OCI-LY1 (cell line): Measurements from ENCODE around the gene KLF1.
A peak's percentile ranks its signal among the peaks of the same experiment; 100 is the strongest.

Source experiments
- H2AFZ ChIP-seq: fragments of 200-600 bp; sonication (generic), shearing (Covaris generic); 2 replicates; pipeline ENCODE4 v1.6.0; 2014; ENCODE audit warnings: antibody characterized with exemption, mild to moderate bottlenecking, low read length
- H3F3A ChIP-seq: fragments of 200-600 bp; sonication (generic), shearing (Covaris generic); 2 replicates; pipeline ENCODE4 v1.6.0; 2014; ENCODE audit warnings: mild to moderate bottlenecking, antibody characterized with exemption, low read length, moderate library complexity; ENCODE audit not compliant: insufficient read depth
- H3K27ac ChIP-seq: fragments of 200-600 bp; sonication (generic); 2 replicates; pipeline ENCODE4 v1.5.1; 2014; ENCODE audit warnings: low read length, mixed run types, mild to moderate bottlenecking, low read depth; ENCODE audit not compliant: poor library complexity, severe bottlenecking
- H3K27me3 ChIP-seq: fragments of 200-600 bp; sonication (generic); 2 replicates; pipeline ENCODE4 v1.6.0; 2014; ENCODE audit warnings: antibody characterized with exemption, mild to moderate bottlenecking, low read length, moderate library complexity; ENCODE audit not compliant: insufficient read depth
- H3K36me3 ChIP-seq: fragments of 200-600 bp; sonication (generic); 2 replicates; pipeline ENCODE4 v1.6.1; 2014; ENCODE audit warnings: mild to moderate bottlenecking, antibody characterized with exemption, low read length, moderate library complexity, mixed read lengths; ENCODE audit not compliant: insufficient read depth
- H3K4me1 ChIP-seq: fragments of 200-600 bp; sonication (generic); 2 replicates; pipeline ENCODE4 v1.5.1; 2014; ENCODE audit warnings: mild to moderate bottlenecking, low read length, moderate library complexity; ENCODE audit not compliant: insufficient read depth, severe bottlenecking
- H3K4me2 ChIP-seq: fragments of 200-600 bp; sonication (generic), shearing (Covaris generic); 2 replicates; pipeline ENCODE4 v1.6.1; 2014; ENCODE audit warnings: low read length
- H3K4me3 ChIP-seq: fragments of 200-600 bp; sonication (generic); 2 replicates; pipeline ENCODE4 v1.5.1; 2014; ENCODE audit warnings: low read length, low read depth, mild to moderate bottlenecking, mixed read lengths; ENCODE audit not compliant: poor library complexity, severe bottlenecking
- H3K79me2 ChIP-seq: fragments of 200-600 bp; shearing (Covaris generic); 2 replicates; pipeline ENCODE4 v1.6.1; 2016; ENCODE audit warnings: mixed run types, low read length, mixed read lengths; ENCODE audit not compliant: insufficient read depth
- H3K9ac ChIP-seq: fragments of 200-600 bp; sonication (generic), shearing (Covaris generic); 2 replicates; pipeline ENCODE4 v1.6.1; 2014; ENCODE audit warnings: mild to moderate bottlenecking, low read length, mixed read lengths
- H3K9me2 ChIP-seq: fragments of 200-600 bp; sonication (generic), shearing (Covaris generic); 2 replicates; pipeline ENCODE4 v1.6.1; 2014; ENCODE audit warnings: low read depth, mild to moderate bottlenecking, low read length, mixed read lengths
- H3K9me3 ChIP-seq: fragments of 200-600 bp; shearing (Covaris generic); 2 replicates; pipeline ENCODE4 v1.6.1; 2014; ENCODE audit warnings: low read length, mixed read lengths
- H4K20me1 ChIP-seq: fragments of 200-600 bp; sonication (generic), shearing (Covaris generic); 2 replicates; pipeline ENCODE4 v1.6.0; 2016; ENCODE audit warnings: mild to moderate bottlenecking, low read length; ENCODE audit not compliant: insufficient read depth
- CTCF ChIP-seq: fragments of 200-600 bp; sonication (generic), shearing (Covaris generic); IDR thresholded peaks from 2 replicates; pipeline ENCODE4 v1.5.1; 2017; ENCODE audit warnings: mild to moderate bottlenecking, antibody characterized with exemption, low read length, moderate library complexity, mixed read lengths
- EZH2 ChIP-seq: fragments of 200-600 bp; sonication (generic), shearing (Covaris generic); IDR thresholded peaks from 2 replicates; pipeline ENCODE4 v1.8.0; 2017; ENCODE audit warnings: borderline replicate concordance, mixed run types, mild to moderate bottlenecking, antibody characterized with exemption, low read length, moderate library complexity, mixed read lengths

KLF1 gene

GRCh38 chr19:12867120-12868099, 19.6 kb downstream of the KLF1 start:
- Histone ChIP-seq H3K4me3 (peak overlapping the region; percentile 56), H3K27me3 (no peaks in the 10 kb centered on the region), H3K9me2 (no peaks in the 10 kb centered on the region), H3K36me3 (peaks cover 6% of the 10 kb centered on the region; the same call in 1 of the 2 replicates), H3K27ac (no peak overlapping the region), H4K20me1 (no peaks in the 10 kb centered on the region), H3F3A (no peaks in the 10 kb centered on the region), H3K79me2 (no peaks in the 10 kb centered on the region), H3K4me2 (peak overlapping the region; percentile 66), H2AFZ (no peak overlapping the region), H3K4me1 (peaks cover 10% of the 10 kb centered on the region), H3K9me3 (no peaks in the 10 kb centered on the region), H3K9ac (peak overlapping the region; percentile 21; the same call in 1 of the 2 replicates)
- no peak; the same call in 1 of the 2 replicates for TF ChIP-seq CTCF
- TF ChIP-seq EZH2, result no peak

- no peak overlapping the region for H3K4me3 ChIP-seq
- H3K27ac ChIP-seq, result no peak overlapping the region
- H3K4me2 ChIP-seq, result no peak overlapping the region
- H4K20me1 ChIP-seq, result no peaks in the 10 kb centered on the region
- H3K9me3 ChIP-seq, result no peaks in the 10 kb centered on the region
- H2AFZ ChIP-seq, result no peak overlapping the region
- H3K9me2 ChIP-seq, result no peaks in the 10 kb centered on the region
- no peaks in the 10 kb centered on the region for H3K79me2 ChIP-seq
- no peak overlapping the region for H3K9ac ChIP-seq
- TF ChIP-seq CTCF (no peak), EZH2 (no peak)
- peaks cover 10% of the 10 kb centered on the region for H3K4me1 ChIP-seq
- H3F3A ChIP-seq, result no peaks in the 10 kb centered on the region
- 0 out of 2 replicates have a peak, but pooled peaks cover 4% of the 10 kb centered on the region for H3K36me3 ChIP-seq
- H3K27me3 ChIP-seq, result no peaks in the 10 kb centered on the region
Measured at GRCh38 chr19:12866416-12867119, 20.4 kb downstream of the KLF1 start.

- Histone ChIP-seq H3K27ac (no peak overlapping the region), H3K4me3 (no peak overlapping the region), H3K9me2 (no peaks in the 10 kb centered on the region), H3K79me2 (no peaks in the 10 kb centered on the region), H3K36me3 (0 out of 2 replicates have a peak, but pooled peaks cover 4% of the 10 kb centered on the region), H4K20me1 (no peaks in the 10 kb centered on the region), H3K9ac (no peak overlapping the region), H3K4me2 (no peak overlapping the region), H2AFZ (no peak overlapping the region), H3K4me1 (peaks cover 10% of the 10 kb centered on the region), H3K27me3 (no peaks in the 10 kb centered on the region), H3F3A (no peaks in the 10 kb centered on the region), H3K9me3 (no peaks in the 10 kb centered on the region)
- TF ChIP-seq EZH2 (no peak), CTCF (no peak)
Measured at GRCh38 chr19:12865746-12866415, 21.1 kb downstream of the KLF1 start.
